GM12878 (cell line): ENCODE data around the gene CLCNKB. TPM values are rescaled to one million over a fixed set of nuclear protein-coding genes. Genes with fewer than 3 reads are reported as not detected.

Experiments used
- ATAC-seq: fragments of 200-7000 bp; cut with Tn5 transposase; 3 replicates; pipeline ENCODE4 v1.9.1; 2020; ENCODE audit warnings: mild to moderate bottlenecking, moderate library complexity
- BruUV-seq: library from RNA; stranded (reverse); fragments of 400-500 nt; replicated peaks from 2 replicates; lab custom pipeline; 2021; lab: Mats Ljungman, UMichigan
- CTCF ChIA-PET: fragments of 300-600 bp; sonication (Branson Sonifier 250); formaldehyde crosslinking; extraction: SDS; loops from one replicate; lab custom pipeline; 2021; ENCODE audit warnings: inconsistent platforms; lab: Yijun Ruan, JAX
- POLR2A ChIA-PET: fragments of 350-600 bp; formaldehyde crosslinking; extraction: SDS; loops from one replicate; lab custom pipeline; 2021; ENCODE audit warnings: inconsistent platforms; lab: Charles Lee
- RAD21 ChIA-PET: fragments of 300-600 bp; sonication (Branson Sonifier 250); formaldehyde crosslinking; loops from one replicate; lab custom pipeline; 2023; ENCODE audit warnings: antibody characterized with exemption; ENCODE audit not compliant: unreplicated experiment; lab: Charles Lee
- SMC1A ChIA-PET: fragments of 300-600 bp; sonication (Branson Sonifier 250); formaldehyde crosslinking; loops from one replicate; lab custom pipeline; 2023; ENCODE audit not compliant: unreplicated experiment, uncharacterized antibody; lab: Charles Lee
- DNase-seq: peaks from one replicate; pipeline ENCODE4 v3.0.0-alpha.2; 2011; ENCODE audit warnings: low read depth, low spot score
- FAIRE-seq: peaks from 3 replicates; lab custom pipeline; 2011; peaks lifted over from hg19 to GRCh38; lab: Jason Lieb, UNC
- H2AFZ ChIP-seq: 2 replicates; pipeline ENCODE4 v1.6.0; 2011; ENCODE audit warnings: low read depth, low read length, control low read depth; ENCODE audit not compliant: control insufficient read depth
- H3K27ac ChIP-seq: 2 replicates; pipeline ENCODE4 v1.5.1; 2011; ENCODE audit warnings: control low read depth; ENCODE audit not compliant: control insufficient read depth, insufficient read depth
- H3K27me3 ChIP-seq, 2 experiments: replicated peaks in 1 of 2; 2 replicates each; pipeline versions ENCODE4 v1.6.0 to v1.6.1; 2011; ENCODE audit warnings: low read length in 1 of 2; ENCODE audit not compliant: control insufficient read depth in 2 of 2, insufficient read depth in 2 of 2
- H3K36me3 ChIP-seq, 2 experiments: 2 replicates each; pipeline ENCODE4 v1.5.1; 2011; ENCODE audit warnings: low read length in 1 of 2; ENCODE audit not compliant: control insufficient read depth in 2 of 2, insufficient read depth in 2 of 2
- H3K4me1 ChIP-seq: 2 replicates; pipeline ENCODE4 v1.6.1; 2011; ENCODE audit warnings: mild to moderate bottlenecking, low read length, moderate library complexity, mixed read lengths; ENCODE audit not compliant: control insufficient read depth, insufficient read depth
- H3K4me2 ChIP-seq: 2 replicates; pipeline ENCODE4 v1.6.0; 2011; ENCODE audit warnings: control low read depth; ENCODE audit not compliant: control insufficient read depth, insufficient read depth
- H3K4me3 ChIP-seq: fragments of 200-600 bp; sonication (generic); 2 replicates; pipeline ENCODE4 v1.5.1; 2016
- H3K79me2 ChIP-seq: 2 replicates; pipeline ENCODE4 v1.6.0; 2011; ENCODE audit warnings: low read length; ENCODE audit not compliant: control insufficient read depth, insufficient read depth
- H3K9ac ChIP-seq: 2 replicates; pipeline ENCODE4 v1.8.0; 2011; ENCODE audit warnings: low read length, control low read depth, mixed read lengths; ENCODE audit not compliant: control insufficient read depth, insufficient read depth
- H3K9me3 ChIP-seq: replicated peaks from 3 replicates; pipeline ENCODE4 v1.5.1; 2011; ENCODE audit warnings: mild to moderate bottlenecking, low read length; ENCODE audit not compliant: control insufficient read depth, insufficient read depth
- H4K20me1 ChIP-seq: 2 replicates; pipeline ENCODE4 v1.6.0; 2011; ENCODE audit not compliant: control insufficient read depth, insufficient read depth
- FOS ChIP-seq: IDR thresholded peaks from 3 replicates; pipeline ENCODE4 v1.6.1; 2011; ENCODE audit warnings: borderline replicate concordance; ENCODE audit not compliant: insufficient read length; ENCODE audit errors: extremely low read depth
- IKZF1 ChIP-seq: fragments of 450-650 bp; conservative IDR thresholded peaks from 2 replicates; pipeline ENCODE4 v1.6.1; 2017; ENCODE audit warnings: antibody characterized with exemption, mild to moderate bottlenecking
- MTA3 ChIP-seq: IDR thresholded peaks from 2 replicates; pipeline ENCODE4 v1.6.1; 2012; ENCODE audit warnings: low read length, inconsistent platforms, borderline replicate concordance
- POLR2A ChIP-seq: IDR thresholded peaks from 2 replicates; pipeline ENCODE4 v1.6.1; 2011; ENCODE audit warnings: low read depth, mild to moderate bottlenecking, low read length
- POLR2AphosphoS2 ChIP-seq: IDR thresholded peaks from 2 replicates; pipeline ENCODE4 v1.6.1; 2011; ENCODE audit warnings: low read depth, mild to moderate bottlenecking, low read length, improper control_type of control experiment, moderate library complexity
- SKIL ChIP-seq: fragments of 450-650 bp; IDR thresholded peaks from 2 replicates; pipeline ENCODE4 v1.6.1; 2017; ENCODE audit warnings: mild to moderate bottlenecking, low read depth, inconsistent platforms; ENCODE audit not compliant: poor library complexity, severe bottlenecking
- WGBS: methylation state at CpG from one replicate; pipeline ENCODE4 v1.1.6; 2016; ENCODE audit warnings: low lambda C conversion rate; ENCODE audit not compliant: insufficient replicate concordance, insufficient coverage; ENCODE audit errors: missing lambda C conversion rate; 5-methylcytosine and 5-hydroxymethylcytosine counted together
- in situ Hi-C: fragments of 300-500 bp; cut with MboI; formaldehyde crosslinking; loops from 9 replicates; pipeline ENCODE4 v1.14.3; 2018; ENCODE audit warnings: mixed read lengths
- intact Hi-C: fragments of 100-400 bp; cut with micrococcal nuclease; formaldehyde crosslinking; loops from one replicate; pipeline ENCODE4 v1.14.2; 2022; ENCODE audit not compliant: unreplicated experiment
- polyA plus RNA-seq, 11 experiments: library from polyadenylated mRNA; depleted of rRNA in 4 of 11; unstranded in 6 of 11; stranded (reverse) in 5 of 11; fragments of >200 nt; fragmentation: Nextera tagmentation in 4 of 11; fragmentation: Illumina TruSeq in 1 of 11; extraction: Ambion mirVana in 4 of 11; extraction: Trizol in 1 of 11; gene quantifications; 1 replicate in 1 of 11; 2 replicates in 10 of 11; pipeline versions ENCODE4 v1.2.1 to v1.2.3, GENCODE V29; 2011 to 2016; ENCODE audit warnings: inconsistent platforms in 2 of 11, missing spikeins in 2 of 11, low read depth in 1 of 11
- total RNA-seq, 4 experiments: library from RNA; depleted of rRNA in 3 of 4; stranded (reverse); fragments of >200 nt in 3 of 4; fragmentation: Illumina TruSeq in 1 of 4; extraction: Trizol in 1 of 4; gene quantifications; 2 replicates each; pipeline versions ENCODE4 v1.2.1 to v1.2.3, GENCODE V29; 2013 to 2021

CLCNKB gene
- total and polyA plus RNA-seq, 10 of the 15 experiments (the other 5 are each of a cell fraction or from before 2014, with no cell fraction given) = 0.05 TPM; not detected in 9

DNA sequence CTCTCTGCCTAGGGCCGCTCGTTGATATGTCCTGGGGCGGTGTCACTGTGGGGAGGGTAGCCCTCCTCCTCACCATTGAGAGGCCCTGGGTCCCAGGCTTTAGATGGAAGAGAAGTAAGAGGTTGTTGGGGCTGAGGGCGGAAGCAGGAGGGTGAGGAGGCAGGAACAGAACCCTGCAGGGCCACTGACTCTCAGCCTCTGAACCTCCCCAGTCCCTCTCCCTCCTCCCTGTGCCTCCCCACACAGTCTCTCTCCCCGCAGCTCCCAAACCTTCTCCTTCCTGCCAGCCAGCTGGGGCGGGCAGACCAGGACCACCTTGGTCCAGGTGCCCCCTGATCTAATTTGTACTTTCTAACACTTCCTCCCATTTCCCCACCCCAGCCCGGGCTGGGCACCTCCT lies 44.2 kb downstream of the CLCNKB start:
- no peak overlapping the region for H3K4me2 ChIP-seq
- H4K20me1 ChIP-seq = no peaks in the 10 kb centered on the region
- FAIRE-seq = no peak
- H3K79me2 ChIP-seq = no peaks in the 10 kb centered on the region
- H2AFZ ChIP-seq = no peak overlapping the region
- in situ Hi-C loops = no loop called here
- no peaks in the 10 kb centered on the region for H3K36me3 ChIP-seq
- RAD21 ChIA-PET = interaction anchor here (0.6 to 1.6 kb wide), 2 partner anchors 9 to 99 kb away, joined by 3 to 5 read pairs; no protein-coding TSS in a partner anchor
- no peak overlapping the region for H3K4me3 ChIP-seq
- H3K9ac ChIP-seq = no peak overlapping the region
- CTCF ChIA-PET = interaction anchor here (0.8 to 1.2 kb wide), 2 partner anchors 99 to 101 kb away, joined by 3 to 5 read pairs; no protein-coding TSS in a partner anchor
- no peaks in the 10 kb centered on the region for H3K4me1 ChIP-seq
- POLR2A ChIA-PET = no interaction called here
- TF ChIP-seq IKZF1 (no peak), FOS (no peak), POLR2A (no peak), SKIL (no peak), POLR2AphosphoS2 (no peak), MTA3 (no peak)
- intact Hi-C loops = no loop called here
- ATAC-seq = no peak
- no peak overlapping the region for H3K27ac ChIP-seq
- BruUV-seq = no TSS peak
- no peaks in the 10 kb centered on the region; a peak in 1 of 4 replicates for H3K27me3 ChIP-seq
- SMC1A ChIA-PET = interaction anchor here (0.7 to 1.1 kb wide), 2 partner anchors 8 to 93 kb away, joined by 3 to 4 read pairs; no protein-coding TSS in a partner anchor
- DNase-seq = no peak
- H3K9me3 ChIP-seq = no peaks in the 10 kb centered on the region
- 6% methylated on average over 7 of the region's 7 CpGs for WGBS
